Measurements from ENCODE around the gene STK32B.

The STK32B gene

DNA sequence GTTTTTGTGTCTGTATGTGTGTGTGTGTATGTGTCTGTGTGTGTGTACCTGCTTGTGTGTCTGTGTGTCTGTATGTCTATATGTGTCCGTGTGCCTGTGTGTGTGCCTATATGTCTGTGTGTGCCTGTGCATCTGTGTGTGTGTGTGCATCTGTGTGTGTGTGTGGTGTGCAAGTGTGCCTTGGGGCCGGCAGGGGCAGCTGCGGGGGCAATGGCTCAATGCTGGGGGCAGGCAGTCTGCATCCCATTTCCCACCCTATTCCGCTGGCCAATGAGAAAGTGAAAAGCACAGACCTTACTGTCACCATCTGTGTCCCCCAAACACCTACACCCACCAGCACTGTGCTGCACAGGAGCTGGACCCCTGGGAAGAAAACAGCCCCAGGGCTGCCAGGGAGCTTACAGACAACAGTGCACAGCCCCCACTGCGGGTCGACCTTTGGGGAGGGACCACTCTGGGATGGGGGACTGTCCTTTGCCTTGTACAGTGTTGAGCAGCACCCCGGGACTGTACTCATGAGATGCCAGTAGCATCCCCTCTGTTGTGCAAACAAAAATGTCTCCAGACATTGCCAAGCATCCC, 411.1 kb downstream of the STK32B start:
- Histone ChIP-seq H3K27ac (no peak overlapping the region), H3K4me2 (no peak overlapping the region), H3K9ac (no peak overlapping the region), H4K20me1 (no peaks in the 10 kb centered on the region), H3K4me1 (no peaks in the 10 kb centered on the region), H3K27me3 (no peaks in the 10 kb centered on the region), H3K4me3 (no peak overlapping the region), H3K36me3 (peaks cover 14% of the 10 kb centered on the region; the same call in 1 of the 2 replicates), H3K9me3 (no peaks in the 10 kb centered on the region)
- no peak for TF ChIP-seq Cebpa-rat (IDR thresholded peaks at IDR 0.05)

DNA sequence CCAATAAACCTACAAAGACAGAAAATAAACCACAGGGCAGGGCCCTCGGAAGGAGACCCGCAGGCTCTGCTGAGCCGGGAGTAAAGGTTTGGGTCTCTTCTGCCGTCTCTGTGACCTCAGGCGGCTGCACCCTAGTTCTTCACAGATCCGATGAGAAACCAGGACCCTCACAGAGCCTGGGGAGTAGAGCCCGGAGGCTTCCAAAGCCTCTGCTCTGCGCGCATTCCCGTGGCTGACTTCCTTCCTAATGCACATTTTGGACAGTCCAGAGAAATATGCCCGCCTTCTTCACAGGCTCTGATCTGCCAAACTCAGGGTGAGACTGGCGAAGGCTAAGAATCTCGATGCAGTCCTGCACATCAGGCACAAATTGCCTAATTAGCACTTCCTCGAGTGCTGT, 411.6 kb downstream of the STK32B start:
- H3K27me3 ChIP-seq = no peaks in the 10 kb centered on the region
- no peak for TF ChIP-seq Cebpa-rat (IDR thresholded peaks at IDR 0.05)
- H3K27ac ChIP-seq = no peak overlapping the region
- H3K4me2 ChIP-seq = no peak overlapping the region
- H3K4me3 ChIP-seq = no peak overlapping the region
- no peak overlapping the region for H3K9ac ChIP-seq
- H3K9me3 ChIP-seq = no peaks in the 10 kb centered on the region
- no peaks in the 10 kb centered on the region for H3K4me1 ChIP-seq
- H3K36me3 ChIP-seq = peaks cover 17% of the 10 kb centered on the region; the same call in 1 of the 2 replicates
- no peaks in the 10 kb centered on the region for H4K20me1 ChIP-seq

GRCh38 chr4:5463361-5463760, 412.1 kb downstream of the STK32B start:
- no peak overlapping the region for H3K4me2 ChIP-seq
- H4K20me1 ChIP-seq = no peaks in the 10 kb centered on the region
- H3K27ac ChIP-seq = no peak overlapping the region
- H3K27me3 ChIP-seq = no peaks in the 10 kb centered on the region
- H3K9ac ChIP-seq = no peak overlapping the region
- H3K9me3 ChIP-seq = no peaks in the 10 kb centered on the region
- no peak for TF ChIP-seq Cebpa-rat (IDR thresholded peaks at IDR 0.05)
- H3K4me1 ChIP-seq = no peaks in the 10 kb centered on the region
- H3K4me3 ChIP-seq = no peak overlapping the region
- peaks cover 20% of the 10 kb centered on the region; the same call in 1 of the 2 replicates for H3K36me3 ChIP-seq

- no peak for TF ChIP-seq Cebpa-rat (IDR thresholded peaks at IDR 0.05)
- H4K20me1 ChIP-seq = no peaks in the 10 kb centered on the region
- H3K9ac ChIP-seq = no peak overlapping the region
- H3K27me3 ChIP-seq = no peaks in the 10 kb centered on the region
- no peaks in the 10 kb centered on the region for H3K9me3 ChIP-seq
- H3K27ac ChIP-seq = no peak overlapping the region
- no peak overlapping the region for H3K4me3 ChIP-seq
- no peaks in the 10 kb centered on the region for H3K4me1 ChIP-seq
- H3K36me3 ChIP-seq = peaks cover 13% of the 10 kb centered on the region; the same call in 1 of the 2 replicates
- H3K4me2 ChIP-seq = no peak overlapping the region
These were observed 412.8 kb downstream of the STK32B start for GRCh38 chr4:5463936-5464650.

DNA sequence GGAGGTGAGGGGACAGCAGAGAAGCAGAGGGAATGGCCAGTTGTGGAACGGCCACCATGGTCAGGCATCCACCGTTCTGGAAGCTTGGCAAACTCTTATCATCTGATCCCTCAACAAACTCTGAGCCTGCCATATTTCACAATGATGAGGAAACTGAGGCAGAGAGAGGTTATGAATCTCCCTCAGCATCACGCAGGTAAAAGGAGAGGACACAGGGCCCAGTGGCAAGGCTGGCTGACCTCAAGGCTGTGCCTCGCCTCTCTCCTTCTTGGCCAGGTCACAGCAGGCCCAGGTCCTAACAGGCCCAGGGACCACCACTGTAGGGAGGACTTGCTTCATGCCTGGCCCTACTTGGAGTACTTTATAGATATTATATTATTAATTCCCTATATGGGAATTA, 414.2 kb downstream of the STK32B start:
- no peaks in the 10 kb centered on the region for H4K20me1 ChIP-seq
- H3K4me3 ChIP-seq = no peak overlapping the region
- no peak for TF ChIP-seq Cebpa-rat (IDR thresholded peaks at IDR 0.05)

GRCh38 chr4:5465956-5466355, 414.7 kb downstream of the STK32B start:
- Histone ChIP-seq H3K36me3 (peaks cover 11% of the 10 kb centered on the region; the same call in 1 of the 2 replicates), H3K4me3 (no peak overlapping the region), H4K20me1 (no peaks in the 10 kb centered on the region), H3K4me2 (no peak overlapping the region), H3K9ac (no peak overlapping the region), H3K9me3 (no peaks in the 10 kb centered on the region), H3K27ac (no peak overlapping the region), H3K4me1 (0 out of 2 replicates have a peak, but pooled peaks cover 3% of the 10 kb centered on the region), H3K27me3 (no peaks in the 10 kb centered on the region)
- TF ChIP-seq Cebpa-rat (IDR thresholded peaks at IDR 0.05) = no peak

More for the DNA sequence above, 414.2 kb downstream of the STK32B start:
- Histone ChIP-seq H3K4me1 (no peaks in the 10 kb centered on the region), H3K27me3 (no peaks in the 10 kb centered on the region), H3K4me2 (no peak overlapping the region), H3K36me3 (peaks cover 11% of the 10 kb centered on the region; the same call in 1 of the 2 replicates), H3K9me3 (no peaks in the 10 kb centered on the region), H3K9ac (no peak overlapping the region), H3K27ac (no peak overlapping the region)

DNA sequence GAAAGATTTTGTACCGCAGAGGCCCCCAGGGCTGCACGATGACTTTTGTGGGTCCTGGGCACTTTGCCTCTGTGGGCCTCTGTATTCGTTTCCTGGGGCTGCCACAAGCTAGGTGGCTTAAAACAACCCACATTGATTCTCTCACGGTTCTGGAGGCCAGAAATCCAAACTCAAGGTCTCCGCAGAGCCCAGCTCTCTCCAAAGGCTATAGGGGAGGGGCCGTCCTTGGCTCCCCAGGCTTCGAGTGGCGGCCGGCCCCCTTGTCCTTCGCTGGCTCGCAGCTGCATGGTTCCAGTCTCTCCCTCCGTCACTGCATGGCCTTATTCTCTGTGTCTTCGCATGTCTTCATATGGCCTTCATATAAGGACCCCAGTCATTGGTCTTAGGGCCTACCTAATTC, 415.8 kb downstream of the STK32B start:
- Histone ChIP-seq H3K9me3 (no peaks in the 10 kb centered on the region), H4K20me1 (no peaks in the 10 kb centered on the region), H3K4me2 (no peak overlapping the region), H3K4me1 (peaks cover 14% of the 10 kb centered on the region), H3K36me3 (peaks cover 11% of the 10 kb centered on the region; the same call in 1 of the 2 replicates), H3K9ac (no peak overlapping the region), H3K27ac (no peak overlapping the region), H3K27me3 (no peaks in the 10 kb centered on the region), H3K4me3 (no peak overlapping the region)
- no peak for TF ChIP-seq Cebpa-rat (IDR thresholded peaks at IDR 0.05)

DNA sequence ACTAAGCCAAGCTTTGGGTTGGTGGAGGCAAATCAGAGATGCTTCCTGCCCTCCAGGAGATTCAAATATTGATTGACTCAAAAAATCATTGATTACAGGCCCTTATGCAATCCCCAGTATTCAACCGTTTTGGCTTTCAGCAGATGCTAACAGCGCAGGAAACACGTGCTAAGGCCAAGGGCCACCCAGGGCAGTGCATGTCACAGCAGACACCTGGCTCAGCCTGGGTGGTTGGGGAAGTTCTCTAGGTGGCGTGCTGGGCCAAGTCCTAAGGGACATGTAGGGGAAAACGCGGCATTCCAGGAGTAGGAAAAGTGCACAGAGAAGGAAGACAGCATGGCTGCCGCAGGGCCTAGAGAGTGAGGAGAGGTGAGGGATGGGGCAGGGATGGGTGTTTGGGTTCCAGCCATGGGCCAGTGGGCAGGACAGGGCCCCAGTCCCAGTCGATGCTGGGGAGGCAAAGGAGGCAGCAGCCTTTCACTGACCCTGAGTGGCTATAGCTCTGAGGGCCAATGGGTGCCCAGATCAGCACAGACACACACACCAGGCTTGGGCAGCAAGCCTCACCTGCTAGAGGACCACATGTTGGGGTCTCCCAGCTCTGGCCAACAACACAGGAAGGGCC, 418.0 kb downstream of the STK32B start:
- Histone ChIP-seq H4K20me1 (no peaks in the 10 kb centered on the region), H3K4me3 (no peak overlapping the region), H3K9me3 (no peaks in the 10 kb centered on the region), H3K4me2 (no peak overlapping the region), H3K9ac (no peak overlapping the region), H3K36me3 (peaks cover 14% of the 10 kb centered on the region; the same call in 1 of the 2 replicates), H3K4me1 (peaks cover 15% of the 10 kb centered on the region), H3K27ac (no peak overlapping the region), H3K27me3 (no peaks in the 10 kb centered on the region)
- no peak for TF ChIP-seq Cebpa-rat (IDR thresholded peaks at IDR 0.05)

GRCh38 chr4:5469861-5470260, 418.6 kb downstream of the STK32B start:
- Histone ChIP-seq H3K9me3 (no peaks in the 10 kb centered on the region), H3K4me1 (peaks cover 15% of the 10 kb centered on the region), H4K20me1 (no peaks in the 10 kb centered on the region), H3K4me2 (no peak overlapping the region), H3K9ac (no peak overlapping the region), H3K27me3 (no peaks in the 10 kb centered on the region), H3K4me3 (no peak overlapping the region), H3K36me3 (peaks cover 20% of the 10 kb centered on the region; the same call in 1 of the 2 replicates), H3K27ac (no peak overlapping the region)
- TF ChIP-seq Cebpa-rat (IDR thresholded peaks at IDR 0.05) = no peak
